SK-N-DZ (cell line): ENCODE data around the gene ANTXR1.

ENCODE experiments used
- DNase-seq: peaks from one replicate; pipeline ENCODE4 v3.0.0-alpha.2; 2015; ENCODE audit warnings: low spot score

The ANTXR1 gene

GRCh38 chr2:69003731-69004130 is 9.2 kb upstream of the ANTXR1 start:
- no peak for DNase-seq

GRCh38 chr2:69007169-69007568 is 5.8 kb upstream of the ANTXR1 start:
- no peak for DNase-seq

DNA sequence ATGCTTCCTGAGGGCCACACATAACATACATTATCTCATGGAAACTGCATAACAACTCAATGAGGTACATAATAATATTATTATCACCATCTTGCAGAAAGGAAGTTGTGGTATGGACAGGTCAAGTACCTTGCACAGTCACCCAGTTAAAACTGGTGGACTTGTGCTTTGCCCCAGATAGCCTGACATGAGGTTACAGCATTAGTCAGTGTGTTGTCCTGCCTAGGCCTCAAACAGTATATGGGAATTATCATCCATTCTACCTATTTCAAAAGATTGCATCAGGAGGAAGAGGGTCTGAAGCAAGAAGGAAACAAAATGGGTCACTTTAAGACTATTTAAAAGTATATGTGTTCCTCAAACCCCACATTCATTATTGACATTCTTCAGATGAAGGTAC is 5.4 kb upstream of the ANTXR1 start:
- DNase-seq, result no peak

GRCh38 chr2:69010437-69011194 is 2.4 kb upstream of the ANTXR1 start:
- no peak for DNase-seq

DNA sequence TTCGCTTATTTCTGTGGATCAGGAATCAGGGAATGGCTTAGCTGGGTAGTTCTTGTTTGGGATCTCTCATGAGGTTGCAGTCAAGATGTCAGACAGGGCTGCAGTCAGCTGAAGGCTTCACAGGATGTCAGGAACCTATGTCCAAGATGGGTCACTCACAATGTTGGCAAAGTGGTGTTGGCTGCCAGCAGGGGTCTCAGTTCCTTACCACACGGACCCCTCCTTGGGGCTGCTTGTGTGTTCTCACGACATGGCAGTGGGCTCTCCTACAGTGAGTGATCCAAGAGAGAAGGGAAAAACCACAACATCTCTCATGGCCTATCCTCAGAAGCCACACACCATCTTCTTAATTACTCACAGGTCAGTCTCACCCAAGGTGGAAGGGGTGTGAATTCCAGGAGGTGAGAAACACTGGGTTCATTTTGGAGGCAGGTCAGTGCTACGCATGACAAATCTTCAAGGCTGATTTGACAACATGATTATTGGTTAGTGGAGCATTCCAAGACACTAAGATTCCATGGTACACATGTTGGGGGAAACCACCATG is 1.3 kb upstream of the ANTXR1 start:
- peak; percentile 67 for DNase-seq

GRCh38 chr2:69012310-69013141 is 453 bp upstream of the ANTXR1 start:
- peak; percentile 69 for DNase-seq

GRCh38 chr2:69013840-69014821 is 1.2 kb downstream of the ANTXR1 start:
- DNase-seq, result peak; percentile 35

- no peak for DNase-seq
These were observed 4.1 kb downstream of the ANTXR1 start for GRCh38 chr2:69017080-69017479.

DNA sequence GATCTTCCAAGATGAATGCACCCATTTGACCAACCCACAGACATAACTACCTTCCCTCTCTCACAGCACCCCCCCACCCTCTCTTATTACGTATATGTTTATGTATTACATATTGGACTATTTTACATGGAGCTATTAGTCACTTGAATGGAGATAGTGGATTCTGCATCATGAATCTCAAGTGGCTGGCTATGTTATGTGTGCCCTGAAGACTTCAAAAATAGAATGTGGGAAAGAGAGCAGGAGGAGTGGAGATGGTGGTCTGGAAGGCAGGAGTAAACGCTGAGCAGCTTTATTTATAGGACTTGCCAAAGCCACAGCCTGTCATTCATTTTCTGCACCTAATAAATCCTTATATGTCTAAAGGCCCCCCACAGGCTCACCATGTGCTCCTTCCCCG is 4.9 kb downstream of the ANTXR1 start:
- no peak for DNase-seq

DNA sequence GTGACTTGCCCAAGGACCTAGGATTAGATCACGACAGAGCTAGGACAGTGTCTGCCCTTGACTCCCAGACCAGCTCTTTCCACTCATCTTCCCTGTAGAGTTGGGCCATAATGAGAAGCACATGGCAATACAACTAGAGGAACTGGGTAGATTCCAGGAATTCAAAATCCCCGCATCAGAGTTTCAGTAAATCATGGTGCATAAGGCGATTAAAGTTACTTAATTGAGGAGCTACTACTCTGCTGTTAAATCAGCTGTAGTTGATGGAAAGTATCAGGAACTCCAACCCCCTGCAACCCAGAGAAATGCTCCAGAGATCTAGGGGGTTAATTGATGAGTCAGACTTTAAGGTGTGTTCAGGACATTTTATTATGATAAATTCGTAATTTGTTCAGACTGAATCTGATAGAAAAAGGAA is 5.7 kb downstream of the ANTXR1 start:
- no peak for DNase-seq

DNA sequence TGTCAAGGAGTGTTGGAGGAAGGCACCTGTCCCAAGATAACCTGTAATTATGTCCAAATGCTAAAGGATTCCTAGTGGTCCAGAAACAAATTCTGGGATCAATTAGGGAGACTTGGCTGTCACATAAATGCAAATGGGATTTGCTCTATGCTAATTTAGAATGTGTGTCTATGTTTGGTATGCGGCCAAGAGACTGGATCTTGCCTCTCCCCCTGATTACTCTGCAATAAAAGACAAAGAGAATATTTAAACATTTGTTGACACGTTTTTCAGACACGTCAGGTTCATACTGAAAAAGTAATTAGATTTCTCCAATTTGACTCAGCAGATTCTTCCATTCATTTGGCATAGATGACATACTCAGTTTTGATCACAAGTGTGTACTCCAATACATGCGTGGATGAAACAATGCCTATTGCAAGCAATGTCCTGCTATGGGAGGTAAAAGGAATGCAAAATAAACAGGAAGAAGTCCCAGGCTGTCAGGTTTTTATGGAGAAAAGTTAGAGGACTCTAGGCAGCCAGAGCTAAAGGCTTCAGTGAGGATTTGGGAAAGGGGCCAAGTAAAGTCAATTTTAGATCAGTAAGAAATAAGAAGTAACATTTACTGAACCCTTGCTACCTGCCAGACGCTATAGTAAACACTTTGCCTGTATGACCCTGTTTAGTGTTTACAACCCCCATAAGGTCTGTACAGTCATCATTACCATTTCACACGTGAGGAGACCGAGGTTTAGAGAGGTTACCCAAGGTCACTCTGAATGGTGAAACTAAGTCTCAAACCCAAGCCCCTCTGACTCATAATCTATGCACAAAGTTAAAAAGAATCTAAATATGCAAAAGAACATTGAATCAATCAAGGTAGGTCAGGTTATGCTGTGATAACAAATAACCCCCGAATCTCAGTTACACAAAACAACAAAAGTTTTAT is 7.8 kb downstream of the ANTXR1 start:
- DNase-seq, result no peak

- DNase-seq, result no peak
These were observed 8.7 kb downstream of the ANTXR1 start for GRCh38 chr2:69021727-69022126.

DNA sequence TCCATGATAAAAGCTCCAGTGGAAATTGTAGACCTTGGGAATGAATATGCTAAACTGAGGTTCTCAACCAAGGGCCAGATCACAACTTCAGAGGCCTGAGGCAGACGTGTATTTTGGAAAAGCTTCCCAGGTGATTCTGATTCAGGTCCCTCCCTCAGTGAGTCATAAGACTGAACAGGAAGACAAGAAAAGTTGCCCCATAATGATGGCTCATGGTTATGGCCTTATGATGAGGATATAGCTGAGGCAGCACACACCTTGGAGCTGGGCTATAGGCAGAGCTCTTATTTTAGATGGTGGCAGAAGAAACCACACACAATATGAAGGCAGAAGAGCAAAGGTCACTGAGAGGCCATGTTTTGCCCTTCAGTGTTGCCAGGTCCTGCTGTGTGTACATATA is 9.6 kb downstream of the ANTXR1 start:
- no peak for DNase-seq

- DNase-seq, result no peak
These were observed 10.3 kb downstream of the ANTXR1 start for GRCh38 chr2:69023236-69023635.

DNA sequence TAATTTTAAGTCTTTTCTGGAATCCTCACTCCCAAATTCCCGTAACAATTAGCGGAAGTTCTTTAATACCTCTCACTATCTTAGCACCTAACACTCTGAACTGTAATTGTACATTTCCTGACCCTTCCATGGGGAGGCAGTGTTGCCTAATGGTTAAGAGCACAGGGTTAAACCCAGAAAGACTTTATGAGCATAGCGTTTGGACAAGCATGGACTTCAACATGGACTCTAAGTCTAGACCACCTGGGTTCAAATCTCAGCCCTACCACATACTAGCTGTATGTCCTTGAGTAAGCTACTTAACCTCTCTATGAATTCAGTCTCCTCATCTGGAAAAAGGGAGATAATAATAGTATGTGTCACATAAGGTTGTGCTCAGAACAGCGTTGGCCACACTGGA is 13.0 kb downstream of the ANTXR1 start:
- no peak for DNase-seq

GRCh38 chr2:69026691-69027459 is 13.9 kb downstream of the ANTXR1 start:
- DNase-seq, result no peak

- DNase-seq, result no peak
These were observed 17.9 kb downstream of the ANTXR1 start for GRCh38 chr2:69030800-69031428.

DNA sequence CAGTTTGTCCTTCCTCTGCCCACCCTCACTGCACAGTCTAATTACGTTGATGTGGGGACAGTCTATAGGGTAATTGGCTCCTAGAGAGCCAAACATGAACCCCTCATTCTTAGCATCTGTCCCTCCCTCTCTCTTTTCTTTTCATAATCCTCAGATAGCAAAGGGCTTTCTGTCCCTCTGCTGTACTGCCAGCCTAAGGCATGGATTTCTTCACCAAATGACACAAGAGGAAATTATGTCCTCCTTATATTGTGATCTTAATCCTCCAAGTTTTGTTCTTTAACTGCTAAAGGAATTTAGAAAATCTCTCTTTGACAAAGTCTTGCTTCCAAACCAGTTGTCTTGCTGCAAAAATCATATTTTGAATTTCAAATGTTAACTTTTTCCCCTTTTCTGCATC is 18.5 kb downstream of the ANTXR1 start:
- DNase-seq, result no peak

DNA sequence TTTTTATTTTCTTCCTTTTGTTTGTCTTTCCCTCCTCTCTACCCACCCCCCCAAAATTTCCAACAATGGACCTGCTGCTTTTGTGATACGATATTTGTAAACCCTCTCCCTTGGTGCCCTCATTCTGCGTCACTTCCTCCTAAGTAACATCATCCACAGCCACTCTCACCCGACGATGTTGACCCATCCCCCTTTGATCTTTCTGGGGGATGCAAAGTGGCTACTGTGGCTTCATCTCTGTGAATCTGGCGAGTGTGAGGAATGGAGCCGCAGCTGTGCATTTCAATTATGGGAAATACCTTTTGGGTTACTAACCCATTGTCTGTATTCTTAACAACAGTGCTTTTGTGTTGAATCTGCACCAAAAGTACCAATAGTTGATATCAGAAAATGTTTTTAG is 19.4 kb downstream of the ANTXR1 start:
- no peak for DNase-seq
